D341Med (cell line): ENCODE measurements around the gene ZNF14.
"Not testable (repeated sequence)": the region's sequence is repeated elsewhere in the genome, so short reads cannot be mapped to it uniquely, and the experiment has no call there.

Experiments used
- DNase-seq: peaks from one replicate; pipeline ENCODE4 v3.0.0; 2012; ENCODE audit warnings: low spot score

ZNF14 gene

DNA sequence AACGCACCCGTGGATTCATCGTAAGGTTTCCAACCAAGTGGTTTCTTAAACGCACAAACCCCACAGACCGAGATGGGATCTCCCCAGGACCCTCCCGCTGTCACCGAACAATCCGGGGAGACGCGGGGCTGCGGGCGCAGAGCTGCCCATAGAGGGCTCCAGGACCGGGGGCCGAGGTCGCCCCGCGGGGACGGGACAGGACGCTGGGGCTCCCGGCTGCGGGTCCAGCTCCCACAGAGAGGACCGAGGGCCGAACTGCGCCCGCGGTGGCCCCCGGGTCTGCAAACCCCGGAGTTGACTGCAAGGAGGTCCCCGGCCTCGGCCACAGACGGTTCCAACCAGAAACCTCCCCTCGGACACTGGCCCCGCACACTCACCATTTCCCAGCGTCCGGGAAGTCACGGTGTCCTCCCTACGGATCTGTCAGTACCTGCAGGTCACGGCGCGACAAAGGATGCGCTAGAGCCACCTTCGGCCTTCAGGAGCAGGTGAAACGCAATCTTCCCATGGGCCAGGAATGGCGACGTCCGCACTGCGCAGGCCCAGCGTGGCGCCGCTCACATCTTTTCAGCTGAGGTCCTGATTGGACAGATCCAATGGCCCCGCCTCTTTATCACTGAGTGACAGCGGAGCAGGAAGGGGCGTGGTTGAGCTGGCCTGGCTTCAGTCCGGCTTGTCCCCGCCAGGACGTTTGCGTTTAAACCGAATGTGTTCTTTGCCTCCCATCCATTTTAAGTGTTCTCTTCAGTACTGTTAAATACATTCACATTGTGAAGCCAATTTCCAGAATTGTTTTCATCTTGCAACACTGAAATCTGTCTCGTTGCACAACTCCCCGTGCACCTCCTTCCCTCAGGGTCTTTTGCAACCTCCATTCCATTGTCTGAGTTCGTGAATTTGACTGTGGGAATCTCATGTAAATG lies at the start of gene ZNF14:
Gene ZNF14, minus strand, starts transcription at position 534 of the 923 bp plus-strand sequence. Its CDS starts 154 bp downstream, at position 380.
- DNase-seq, result peak; percentile 99

DNA sequence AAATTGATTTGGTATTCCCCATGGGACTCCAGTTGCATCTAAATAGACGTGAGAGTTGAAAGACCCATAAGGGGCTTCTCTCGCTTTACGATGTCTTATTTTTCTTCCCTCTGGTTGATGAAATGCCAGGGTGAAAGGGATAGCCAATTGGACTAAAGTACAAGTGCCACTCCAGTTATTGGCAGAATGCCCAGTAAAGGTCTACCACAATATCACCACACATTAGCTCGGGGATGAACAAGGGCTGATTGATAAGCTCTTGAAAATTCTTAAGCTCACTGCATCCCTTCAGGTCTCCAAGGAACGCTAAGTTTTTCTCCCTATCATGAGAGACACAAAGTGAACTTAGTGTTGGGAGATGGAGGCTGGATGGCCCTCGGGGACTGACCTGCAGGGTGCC lies 48.9 kb upstream of the ZNF14 start:
- DNase-seq, result not testable (repeated sequence)

DNA sequence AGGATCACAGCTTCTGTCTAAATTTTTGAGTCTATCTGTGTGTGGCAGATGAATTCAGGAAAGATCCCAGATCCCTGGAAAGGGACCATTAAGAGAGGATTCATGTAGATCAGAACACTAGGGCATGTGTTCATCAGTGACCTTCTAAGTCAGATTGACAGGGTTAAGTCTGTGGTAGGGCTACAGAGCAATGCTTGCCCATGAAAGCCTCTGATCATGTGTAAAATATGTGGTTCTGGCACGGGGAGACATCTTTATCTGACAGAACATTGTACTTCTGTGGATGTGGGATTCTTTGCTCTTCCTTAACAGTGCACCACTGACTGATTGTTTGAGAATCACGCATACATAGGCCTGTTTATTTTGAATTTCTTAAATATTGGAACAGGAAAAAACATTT lies 45.8 kb upstream of the ZNF14 start:
- DNase-seq, result no peak

DNA sequence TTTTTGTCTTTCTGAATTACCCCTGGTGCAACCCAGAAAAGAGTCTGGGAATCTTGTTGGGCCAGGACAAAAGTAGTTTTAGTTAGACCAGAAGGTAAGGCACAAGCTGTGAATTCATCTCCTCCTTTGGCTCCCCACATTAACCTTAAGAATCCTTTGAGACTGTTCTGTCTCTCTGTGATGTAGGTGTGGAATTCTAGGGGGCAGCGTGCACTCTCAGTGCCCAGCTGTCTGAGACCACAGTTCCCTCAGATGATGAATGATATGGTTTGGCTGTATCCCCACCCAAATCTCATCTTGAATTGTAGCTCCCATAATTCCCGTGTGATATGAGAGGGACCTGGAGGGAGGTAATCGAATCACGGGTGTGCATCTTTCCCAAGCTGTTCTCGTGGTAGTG lies 44.8 kb upstream of the ZNF14 start:
- no peak for DNase-seq

DNA sequence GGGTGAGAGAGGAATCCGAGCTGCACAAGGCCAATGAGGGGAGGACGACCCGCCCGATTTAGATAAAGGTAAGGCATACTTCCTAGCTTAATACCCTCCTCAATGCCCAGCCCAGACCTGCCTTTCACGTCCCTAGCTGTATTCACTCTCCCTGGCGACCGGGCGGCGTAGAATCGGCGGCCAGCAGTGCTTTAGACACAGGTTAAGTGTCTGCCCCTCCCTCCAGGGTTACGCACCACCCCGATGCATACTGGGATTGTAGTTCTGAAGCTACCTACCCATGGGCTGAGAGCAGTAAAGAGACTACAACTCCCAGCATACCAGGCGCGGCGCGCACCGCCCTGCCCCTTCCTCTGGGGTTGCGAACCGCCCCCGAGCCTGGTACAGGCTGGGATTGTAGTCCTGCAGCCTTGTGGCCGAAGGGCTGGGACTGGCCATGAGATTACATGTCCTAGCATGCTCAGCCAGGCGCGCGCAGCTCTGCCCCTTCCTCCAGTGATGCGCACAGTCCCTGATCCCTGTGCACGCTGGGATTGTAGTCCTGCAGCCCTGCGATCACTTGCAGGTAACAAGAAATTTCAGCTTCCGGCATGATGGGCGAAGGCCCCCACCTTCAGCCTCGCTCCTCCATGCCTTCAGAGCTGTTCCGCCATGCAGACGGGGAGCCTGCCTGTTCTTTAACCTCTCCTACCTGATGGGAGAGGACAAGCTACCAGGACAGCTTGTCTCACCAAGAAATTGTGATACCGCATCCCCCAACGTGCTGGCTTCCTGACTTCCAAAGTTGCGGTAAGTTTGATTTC lies 43.5 kb upstream of the ZNF14 start:
- DNase-seq, result peak; percentile 93

DNA sequence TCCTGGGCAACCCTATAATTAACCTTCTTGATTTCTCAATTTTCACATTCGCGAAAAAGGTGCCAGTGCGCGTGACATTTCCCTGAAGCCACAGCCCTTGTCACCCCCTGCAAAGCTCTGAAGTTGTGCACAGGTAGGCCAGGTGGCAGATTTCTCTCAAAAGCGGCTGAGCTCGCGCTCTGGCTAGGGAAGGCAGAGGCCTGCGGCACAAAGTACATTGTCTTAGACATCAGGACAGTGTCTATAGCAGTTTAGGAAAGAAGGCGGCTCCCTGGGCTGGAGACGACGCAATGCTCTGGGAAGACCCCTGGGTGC lies 42.9 kb upstream of the ZNF14 start:
- DNase-seq, result no peak

DNA sequence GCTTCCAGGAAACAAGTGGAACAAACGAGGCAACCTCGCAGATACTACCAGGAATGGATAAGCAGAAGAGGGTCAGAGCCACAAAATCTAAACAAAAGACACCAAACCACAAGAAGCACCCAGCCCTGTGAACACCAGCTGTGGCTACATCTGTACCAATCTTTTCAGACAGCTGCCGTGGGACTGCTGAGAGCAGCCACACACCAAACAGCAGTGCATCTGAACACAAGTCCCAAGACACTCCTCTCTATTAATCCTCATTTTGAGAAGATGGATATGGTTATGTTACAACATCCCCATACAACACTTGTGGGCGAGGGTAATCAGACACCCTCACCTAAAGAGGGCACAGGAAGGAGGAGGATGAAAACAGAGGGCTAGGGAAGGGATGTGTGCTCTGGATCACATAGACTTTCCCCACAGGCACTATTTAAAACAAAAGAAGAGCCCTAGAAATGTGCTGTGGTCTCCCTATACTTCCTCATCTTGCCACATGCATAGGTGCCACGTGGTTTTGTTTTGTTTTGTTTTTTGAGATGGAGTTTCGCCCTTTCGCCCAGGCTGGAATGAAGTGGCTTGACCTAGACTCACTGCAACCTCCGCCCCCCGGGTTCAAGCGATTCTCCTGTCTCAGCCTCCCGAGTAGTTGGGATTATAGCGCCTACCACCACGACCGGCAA lies 41.6 kb upstream of the ZNF14 start:
- DNase-seq, result no peak

DNA sequence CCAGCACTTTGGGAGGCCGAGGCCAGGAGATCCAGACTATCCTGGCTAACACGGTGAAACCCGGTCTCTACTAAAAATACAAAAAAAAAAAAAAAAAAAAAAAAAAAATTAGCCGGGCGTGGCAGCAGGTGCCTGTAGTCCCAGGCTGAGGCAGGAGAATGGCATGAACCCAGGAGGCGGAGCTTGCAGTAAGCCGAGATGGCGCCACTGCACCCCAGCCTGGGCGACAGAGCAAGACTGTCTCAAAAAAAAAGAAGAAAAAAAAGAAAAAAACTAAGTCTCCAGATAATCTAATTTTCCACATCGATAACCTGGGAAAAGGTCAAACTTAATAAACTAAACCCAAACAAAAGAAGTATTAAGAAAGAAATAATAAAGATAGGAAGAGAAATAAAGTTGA lies 39.1 kb upstream of the ZNF14 start:
- not testable (repeated sequence) for DNase-seq

DNA sequence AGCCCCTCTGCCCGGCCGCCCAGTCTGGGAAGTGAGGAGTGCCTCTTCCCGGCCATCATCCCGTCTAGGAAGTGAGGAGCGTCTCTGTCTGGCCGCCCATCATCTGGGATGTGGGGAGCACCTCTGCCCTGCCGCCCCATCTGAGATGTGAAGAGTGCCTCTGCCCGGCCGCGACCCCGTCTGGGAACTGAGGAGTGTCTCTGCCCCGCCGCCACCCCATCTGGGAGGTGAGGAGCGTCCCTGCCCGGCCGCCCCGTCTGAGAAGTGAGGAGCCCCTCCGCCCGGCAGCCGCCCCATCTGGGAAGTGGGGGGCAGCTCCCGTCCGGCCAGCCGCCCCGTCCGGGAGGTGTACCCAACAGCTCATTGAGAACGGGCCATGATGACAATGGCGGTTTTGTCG lies 37.1 kb upstream of the ZNF14 start:
- not testable (repeated sequence) for DNase-seq

DNA sequence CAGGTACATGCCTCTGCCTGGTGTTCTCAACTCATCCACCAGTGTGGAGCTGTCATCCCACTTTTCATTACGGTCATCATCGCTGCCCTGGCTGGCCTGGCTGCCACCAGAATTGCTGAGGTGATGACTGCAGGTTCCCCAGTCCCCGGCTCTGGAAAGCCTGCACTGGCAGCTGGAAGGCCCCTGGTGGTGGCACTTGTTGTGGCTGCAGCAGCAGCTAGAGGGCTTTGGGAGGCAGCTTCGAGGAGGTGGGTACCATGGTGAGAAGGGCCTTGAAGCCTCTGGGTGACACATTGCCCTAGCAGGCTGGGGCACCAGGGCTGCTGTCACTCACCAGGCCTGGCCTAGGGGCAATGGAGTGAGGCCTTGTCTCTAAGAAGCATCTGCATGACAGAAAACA lies 25.3 kb upstream of the ZNF14 start:
- peak; percentile 25 for DNase-seq

DNA sequence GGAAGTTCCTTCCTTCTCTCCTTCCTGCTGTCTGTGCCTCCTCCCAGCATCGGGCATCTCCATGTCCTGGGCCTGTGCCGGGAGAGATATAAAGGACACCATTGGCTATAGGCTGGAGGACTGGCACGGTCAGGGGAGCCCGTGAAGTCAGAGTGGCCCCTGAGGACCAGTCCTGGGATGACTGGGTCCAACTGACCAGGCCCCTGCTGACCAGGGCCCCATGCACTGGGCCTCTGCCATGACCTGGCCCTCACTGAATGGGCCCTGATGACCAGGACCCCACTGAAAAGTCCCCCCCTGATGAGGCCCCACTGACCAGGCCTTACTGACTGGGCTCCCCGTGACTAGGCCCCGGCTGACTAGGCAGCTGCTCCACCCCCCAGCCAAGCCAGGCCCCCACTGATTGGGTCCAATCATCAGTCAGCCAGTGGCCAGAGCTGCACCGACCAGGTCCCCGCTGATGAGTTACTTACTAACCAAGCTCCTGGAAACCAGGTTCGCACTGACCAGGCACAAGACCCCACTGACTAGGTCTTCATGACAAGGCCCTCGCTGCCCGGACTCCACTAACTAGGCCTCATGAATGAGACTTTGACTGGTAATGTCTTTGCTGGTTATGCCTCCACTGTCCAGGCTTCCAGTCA lies 20.0 kb upstream of the ZNF14 start:
- peak; percentile 34 for DNase-seq

DNA sequence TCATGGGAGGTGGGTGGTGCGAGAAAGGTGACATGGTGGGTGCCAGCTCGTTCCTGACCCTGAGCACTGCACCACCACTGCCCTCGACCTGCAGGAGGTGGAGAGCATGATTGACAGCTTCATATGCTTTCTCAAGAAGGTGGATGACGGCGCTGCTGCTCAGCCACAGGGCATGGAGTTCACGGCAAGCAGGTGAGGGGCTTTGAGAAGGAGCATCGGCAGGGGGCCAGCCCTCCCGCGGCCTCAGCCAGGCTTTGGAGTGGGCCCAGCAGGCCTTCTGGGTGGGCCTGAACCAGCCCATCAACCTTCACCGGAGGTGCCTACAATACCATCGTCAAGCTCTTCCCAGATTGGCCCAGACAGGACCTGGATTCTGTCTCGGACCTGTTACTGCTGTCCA lies 18.9 kb upstream of the ZNF14 start:
- peak; percentile 25 for DNase-seq

DNA sequence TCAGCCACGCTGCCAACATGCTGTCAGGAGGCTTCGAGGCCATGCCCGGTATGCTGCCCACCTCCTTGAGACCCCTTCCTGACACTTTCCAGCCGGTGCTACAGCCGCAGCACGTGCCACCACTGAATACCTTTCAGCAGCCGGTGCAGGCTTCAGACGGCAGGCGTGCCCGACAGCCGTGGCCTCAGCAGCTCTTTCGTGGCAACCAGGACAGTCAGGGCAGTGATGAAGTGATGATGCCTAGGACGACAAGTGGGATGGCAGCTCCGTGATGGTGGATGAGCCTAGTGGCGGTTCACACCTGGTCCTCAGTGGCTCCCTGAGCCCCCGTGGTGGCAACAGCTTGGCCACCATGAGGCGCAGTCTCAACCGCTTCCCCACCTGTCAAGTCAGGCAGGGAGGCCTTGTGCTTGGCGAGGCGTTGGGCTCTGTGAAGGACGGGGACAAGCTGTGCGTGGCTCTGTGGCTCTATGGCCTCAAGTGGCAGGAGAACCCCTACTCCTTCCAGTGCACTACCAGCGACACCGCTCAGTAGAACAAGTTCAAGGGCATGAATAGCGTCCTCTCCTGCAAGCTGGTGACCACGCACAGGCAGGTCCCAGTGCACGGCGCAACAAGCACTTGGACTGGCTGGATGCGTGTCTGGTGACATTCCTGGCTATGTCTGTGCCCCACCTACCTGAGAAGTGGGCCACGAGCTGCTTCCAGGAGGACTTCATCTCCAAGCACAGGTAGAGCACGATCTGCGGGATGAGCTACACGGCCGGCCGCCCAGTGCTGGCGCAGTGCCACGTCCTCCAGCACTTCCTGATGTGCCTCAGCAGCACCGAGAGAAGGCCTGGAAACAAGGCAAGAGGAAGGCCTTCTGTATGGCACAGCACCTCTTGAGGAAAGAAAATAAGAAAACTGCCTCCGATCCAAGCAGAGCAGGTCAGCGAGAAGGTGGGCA lies 18.2 kb upstream of the ZNF14 start:
- DNase-seq, result peak; percentile 22

DNA sequence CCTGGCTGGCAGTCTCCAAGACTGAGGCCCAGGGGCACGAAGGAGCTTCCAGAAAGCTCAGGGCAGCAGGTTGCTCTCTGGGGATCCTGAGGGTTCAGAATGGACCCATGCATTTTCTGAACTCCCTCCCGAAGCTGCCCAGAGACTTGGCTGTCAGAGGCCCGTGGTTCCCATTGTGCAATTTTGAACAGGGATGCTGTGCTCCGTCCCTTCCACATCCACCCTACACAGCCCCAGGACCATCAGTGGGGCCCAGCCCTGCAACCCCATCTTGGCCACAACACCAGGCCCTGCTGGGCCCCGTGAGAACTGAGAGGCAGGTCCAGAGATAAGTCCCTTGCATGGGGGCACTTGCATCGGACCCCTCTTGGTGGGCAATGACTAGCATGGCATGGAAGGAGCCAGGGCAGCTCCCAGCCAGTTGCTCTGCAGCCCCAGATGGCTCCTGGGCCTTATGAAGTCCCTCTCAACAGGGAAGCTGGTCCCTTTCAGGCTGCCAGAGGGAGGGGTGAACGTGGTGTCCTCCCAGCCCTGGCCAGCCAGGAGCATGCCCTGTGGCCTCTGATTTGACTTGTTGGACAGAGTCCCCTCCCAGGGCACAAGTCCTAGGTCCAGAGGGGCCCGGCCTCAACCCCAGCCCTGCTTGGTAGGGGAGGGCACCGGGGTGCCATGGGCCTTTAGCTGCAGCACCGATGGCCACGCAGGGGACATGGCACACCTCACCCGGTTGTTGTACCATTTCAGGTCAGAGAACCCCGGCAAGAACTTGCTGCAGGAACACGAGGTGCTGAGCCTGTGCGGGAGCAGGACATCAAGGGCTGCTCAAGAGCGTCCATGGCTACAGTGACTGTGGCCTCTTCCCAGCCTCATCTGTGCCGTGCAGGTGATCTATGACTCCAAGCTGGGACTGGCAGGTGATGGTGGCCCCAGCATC lies 17.3 kb upstream of the ZNF14 start:
- DNase-seq, result peak; percentile 18

DNA sequence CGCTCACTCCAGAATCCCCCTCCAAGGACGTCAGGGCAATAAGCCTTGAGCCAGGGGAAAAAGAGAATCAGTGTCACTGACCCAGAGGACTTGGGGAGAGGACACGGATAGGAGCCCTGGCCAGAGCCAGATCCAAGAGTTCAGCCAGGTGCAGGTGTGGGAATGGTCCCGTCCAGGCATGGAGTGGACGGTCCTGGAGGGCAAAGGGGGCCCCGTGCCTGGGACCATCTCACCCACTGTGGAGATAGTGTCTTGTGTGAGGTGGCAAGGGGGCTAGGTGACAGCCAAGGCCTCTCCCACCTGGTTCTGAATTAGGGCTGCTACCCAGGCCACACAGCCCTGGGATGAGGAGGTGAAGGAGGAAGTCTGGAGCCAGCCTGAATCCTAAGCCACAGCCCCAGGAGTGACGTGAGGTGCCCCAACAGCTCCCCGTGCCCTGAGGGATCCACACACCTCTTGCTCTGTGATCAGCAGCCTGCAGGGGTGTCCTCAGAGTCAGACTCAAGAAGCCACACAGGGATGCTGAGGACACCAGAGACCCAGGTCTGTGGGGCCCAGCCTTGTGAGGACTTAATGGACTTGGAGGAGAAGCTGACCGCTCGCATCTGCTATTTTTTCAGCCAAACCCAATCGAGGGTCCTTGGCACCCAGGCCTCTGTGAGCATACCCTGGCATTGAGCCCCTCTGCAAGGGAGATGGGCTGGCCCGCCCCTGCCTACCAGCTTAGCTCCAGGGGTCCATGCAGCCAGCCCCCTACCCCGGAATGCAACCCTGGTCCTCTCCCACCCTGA lies 16.4 kb upstream of the ZNF14 start:
- peak; percentile 21 for DNase-seq

DNA sequence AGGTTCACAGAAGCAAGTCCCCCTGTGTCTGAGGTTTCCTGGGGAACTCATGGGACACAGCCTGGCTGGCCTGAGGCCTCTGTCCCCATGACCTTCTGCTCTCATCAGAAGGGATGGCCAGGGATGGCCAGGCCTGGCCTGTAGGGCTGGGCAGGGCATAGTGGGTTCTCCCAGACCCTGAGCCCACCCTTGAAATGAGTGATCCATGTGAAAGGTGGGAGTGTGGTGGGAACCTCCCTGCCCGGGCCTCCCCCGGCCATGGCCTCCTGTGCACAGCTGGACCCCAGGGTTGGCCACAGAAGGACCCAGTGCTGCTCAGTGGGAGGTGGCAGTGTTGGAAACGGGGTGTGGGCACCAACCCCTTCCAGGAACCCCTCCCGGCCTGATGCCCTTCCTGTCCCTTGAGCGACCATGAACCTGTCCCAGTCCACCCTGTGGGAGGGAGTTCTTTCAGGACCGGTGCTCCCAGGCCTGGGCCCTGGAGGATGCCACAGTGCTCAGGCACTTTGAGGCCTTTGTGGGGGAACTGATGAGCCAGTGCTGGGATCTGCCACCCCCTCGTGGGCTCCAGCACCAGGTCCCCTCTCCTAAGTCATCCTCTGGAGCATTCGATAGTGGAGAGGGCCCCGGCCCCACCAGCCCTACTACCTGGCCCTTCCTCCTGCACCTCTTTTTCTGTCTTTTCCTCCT lies 15.5 kb upstream of the ZNF14 start:
- DNase-seq, result peak; percentile 20

DNA sequence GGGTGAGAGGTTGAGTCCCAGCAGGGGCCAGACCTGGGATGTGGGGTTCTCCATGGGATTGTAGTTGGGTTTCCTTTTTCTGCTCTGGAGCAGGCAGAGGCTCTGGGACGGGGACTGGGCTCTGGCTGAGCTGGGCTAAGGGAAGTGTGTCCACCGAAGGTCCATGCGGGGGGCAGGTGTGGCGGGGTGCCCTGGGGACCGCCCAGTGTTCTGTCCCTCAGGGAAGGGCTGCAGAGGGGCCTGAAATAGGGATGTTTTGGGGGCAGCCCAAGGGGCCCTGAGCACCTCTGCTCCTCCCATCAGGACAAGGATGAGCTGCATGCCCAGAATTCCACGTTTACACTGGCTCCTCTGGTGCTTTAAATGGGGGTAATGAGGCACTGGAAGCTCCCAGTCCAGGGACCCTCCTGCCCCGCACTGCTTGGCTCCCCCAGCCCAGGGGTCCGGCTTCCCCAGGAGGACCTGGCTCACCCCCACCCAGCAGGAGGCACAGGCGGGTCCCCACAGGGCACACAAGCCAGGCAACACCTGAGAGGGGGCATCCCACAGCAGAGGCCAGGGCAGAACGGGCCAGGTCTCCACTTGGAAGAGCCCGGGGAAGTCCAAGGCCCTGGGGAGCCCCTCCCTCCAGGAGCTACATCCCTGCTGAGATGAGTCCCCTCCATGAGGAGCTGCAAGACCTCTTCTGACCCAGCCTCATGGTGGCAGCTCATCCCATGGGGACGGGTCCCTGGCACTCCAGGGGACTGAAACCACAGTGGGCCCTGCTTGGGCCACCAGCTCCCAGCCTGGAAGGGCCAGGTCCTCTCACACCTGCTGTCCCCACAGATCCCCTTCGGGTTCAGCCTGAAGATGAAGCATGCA lies 14.7 kb upstream of the ZNF14 start:
- peak; percentile 16 for DNase-seq
